Retinal pigment epithelial cell (primary cell): ENCODE results near the gene ATRIP.
A peak's percentile ranks its signal among the peaks of the same experiment; 100 is the strongest.

Experiments used
- DNase-seq: peaks from one replicate; pipeline ENCODE4 v3.0.0-alpha.2; 2010; ENCODE audit warnings: low read depth
- H3K4me3 ChIP-seq: 2 replicates; pipeline ENCODE4 v1.5.1; 2011; ENCODE audit warnings: mild to moderate bottlenecking, low read length, control low read depth, moderate library complexity
- CTCF ChIP-seq: conservative IDR thresholded peaks from 2 replicates; pipeline ENCODE4 v1.5.1; 2011; ENCODE audit warnings: low read depth, low read length, control low read depth, inconsistent platforms

The ATRIP gene

DNA sequence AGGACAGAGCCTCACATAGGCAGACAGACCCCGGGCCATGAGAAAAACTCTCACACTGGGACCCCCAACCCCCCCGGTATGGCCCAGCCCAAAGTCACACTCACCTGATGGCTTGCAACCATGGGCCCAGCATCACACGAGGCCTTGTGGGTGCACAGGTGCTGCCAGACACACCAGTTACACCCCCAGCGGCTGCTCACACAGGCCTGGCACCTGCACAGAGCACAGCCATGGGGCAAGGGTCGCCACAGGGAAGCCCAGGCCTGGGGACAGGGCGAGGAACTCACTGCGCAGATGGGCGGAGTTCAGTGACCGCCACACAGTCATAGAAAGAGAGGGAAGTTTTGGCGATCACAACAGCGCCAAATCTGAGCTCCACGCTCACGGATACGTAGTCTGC, 26.0 kb upstream of the ATRIP start:
- no peak overlapping the region for H3K4me3 ChIP-seq
- DNase-seq: no peak
- TF ChIP-seq CTCF: no peak

DNA sequence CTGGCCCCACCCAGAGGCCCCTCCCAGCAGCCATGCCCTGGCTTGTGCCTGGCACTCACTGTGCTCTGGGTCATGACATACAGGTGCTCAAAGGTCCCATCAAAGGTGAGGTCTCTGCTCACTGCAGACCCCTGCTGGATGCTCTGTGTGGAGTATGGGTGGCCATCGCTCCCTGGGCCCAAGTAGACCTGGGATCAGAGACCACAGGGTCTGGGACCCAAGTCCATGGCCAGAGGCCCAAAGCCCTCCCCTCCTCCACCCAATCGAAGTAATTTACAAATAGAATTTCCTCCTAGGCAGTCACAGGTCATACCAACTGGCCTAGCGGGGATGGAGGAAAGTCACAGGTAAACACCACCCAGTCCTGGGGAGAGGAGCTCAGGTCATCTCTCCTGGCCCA, 24.3 kb upstream of the ATRIP start:
- TF ChIP-seq CTCF: peak; percentile 24
- no peak for DNase-seq
- no peak overlapping the region for H3K4me3 ChIP-seq

DNA sequence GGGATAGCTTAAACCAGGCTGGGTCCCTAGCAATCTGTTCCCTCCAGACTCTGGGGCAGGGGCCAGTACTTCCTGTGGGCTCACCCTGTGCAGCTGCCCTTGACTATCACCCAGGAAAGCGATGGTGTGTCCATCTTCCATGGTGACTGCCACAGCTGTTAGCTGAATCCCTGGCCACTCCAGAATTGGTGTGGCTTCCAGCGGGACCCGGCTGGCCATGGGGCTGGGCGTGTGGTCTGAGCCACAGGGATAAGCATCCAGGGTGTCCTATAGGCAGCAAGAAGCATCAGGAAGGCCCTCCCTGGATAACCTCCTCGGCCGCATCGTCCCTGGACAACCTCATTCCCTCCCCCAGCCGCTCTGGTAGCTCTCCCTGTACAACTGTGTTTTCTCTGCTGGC, 23.9 kb upstream of the ATRIP start:
- H3K4me3 ChIP-seq: no peak overlapping the region
- TF ChIP-seq CTCF: no peak
- no peak for DNase-seq

DNA sequence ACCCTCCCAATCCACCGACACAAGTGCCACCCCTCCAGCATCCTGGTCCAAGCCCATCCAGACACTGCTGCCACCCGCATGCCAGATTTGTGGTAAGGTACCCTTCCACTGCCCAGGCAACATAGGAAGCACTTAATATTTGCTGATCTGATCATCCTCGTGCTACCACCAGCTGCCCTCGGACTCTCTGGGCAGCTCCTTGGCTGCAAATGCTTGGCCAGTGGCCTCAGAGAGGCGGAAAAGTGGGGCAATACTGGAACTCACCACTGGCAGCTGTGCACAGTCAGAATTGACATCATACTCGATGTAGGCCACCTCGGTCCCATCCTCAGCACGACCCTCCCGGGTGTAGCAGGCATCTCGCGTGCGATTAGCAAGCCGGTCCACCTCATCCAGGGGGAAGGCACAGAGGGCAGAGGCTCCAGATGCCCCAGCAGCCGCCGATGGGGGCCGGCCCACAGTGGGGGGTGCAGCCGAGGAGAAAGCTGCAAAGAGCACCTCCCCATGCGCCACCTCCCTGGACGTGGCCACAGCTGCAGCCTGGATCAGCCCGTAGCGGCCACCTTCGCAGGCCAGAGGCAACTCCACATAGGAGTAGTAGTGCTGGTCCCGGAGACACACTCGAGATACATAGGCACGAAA, 23.2 kb upstream of the ATRIP start:
- no peak overlapping the region for H3K4me3 ChIP-seq

DNA sequence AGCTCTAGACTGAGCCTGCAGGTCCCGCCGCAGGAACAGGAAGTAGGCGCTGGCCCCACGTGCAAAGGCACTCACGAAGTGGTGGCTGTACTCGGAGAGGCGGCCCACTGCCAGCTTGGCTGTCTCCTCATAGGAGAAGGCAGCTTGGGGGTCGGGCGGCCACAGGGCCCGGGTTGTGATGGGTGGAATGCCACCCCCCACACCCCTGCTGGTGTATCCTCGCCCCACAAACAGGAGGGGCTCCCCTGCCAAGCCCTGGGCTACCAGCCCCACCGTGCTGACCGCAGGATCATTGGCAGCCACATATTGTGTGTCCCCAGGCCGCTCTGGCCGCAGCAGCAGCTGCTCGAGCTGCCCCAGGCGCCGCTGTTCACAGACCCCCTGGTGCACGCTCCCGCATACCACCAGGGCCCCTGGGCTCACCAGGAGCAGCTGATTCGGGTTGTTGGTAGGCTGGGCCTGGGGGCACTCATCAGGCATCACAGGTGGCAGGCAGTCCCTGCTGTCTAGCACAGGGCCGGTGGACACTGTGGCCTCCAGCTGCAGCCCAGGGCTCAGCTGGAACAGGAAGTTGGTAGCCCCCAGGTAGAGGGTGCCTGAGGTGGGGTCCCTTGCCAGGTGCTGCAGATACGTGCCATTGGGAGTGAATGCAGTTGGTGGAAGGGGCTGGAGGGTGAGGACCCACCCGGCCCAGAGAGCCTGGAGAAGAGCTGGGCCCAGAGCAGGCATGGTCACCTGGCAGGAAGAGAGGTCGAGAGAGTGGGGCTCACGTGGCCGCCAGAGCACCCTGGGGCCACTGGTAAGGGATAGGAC, 22.4 kb upstream of the ATRIP start:
- no peak overlapping the region for H3K4me3 ChIP-seq
- no peak for DNase-seq
- no peak for TF ChIP-seq CTCF

More for the DNA sequence above, 23.2 kb upstream of the ATRIP start:
- DNase-seq: no peak
- no peak for TF ChIP-seq CTCF

DNA sequence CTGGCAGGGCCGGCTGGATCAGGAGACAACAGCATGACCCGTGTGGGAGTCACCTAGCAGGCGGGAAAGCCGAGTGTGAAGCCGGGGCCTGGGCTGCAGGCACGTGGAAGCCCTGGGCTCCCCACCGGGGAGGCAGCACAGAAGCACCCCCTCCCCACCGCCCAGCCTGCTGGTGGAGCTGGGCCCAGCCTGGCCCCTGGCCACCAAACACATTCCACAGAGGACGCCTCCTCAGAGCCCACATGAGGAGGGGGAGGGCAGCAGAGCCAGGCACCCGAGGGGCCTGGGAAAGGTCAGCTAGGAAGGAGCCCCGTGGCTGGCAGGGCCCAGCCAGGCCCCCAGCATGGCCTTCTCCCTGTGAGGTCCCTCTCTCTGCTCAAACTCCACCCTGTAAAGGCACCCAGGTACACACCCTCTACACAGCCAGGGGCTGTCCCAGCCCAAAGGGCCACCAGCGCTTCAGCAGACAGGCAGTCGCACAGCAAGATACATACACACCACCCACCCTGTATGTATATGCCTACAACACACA, 21.2 kb upstream of the ATRIP start:
- peak; percentile 78 for DNase-seq
- TF ChIP-seq CTCF: no peak
- H3K4me3 ChIP-seq: peak overlapping the region; percentile 69

GRCh38 chr3:48426401-48426909, 20.1 kb upstream of the ATRIP start:
- H3K4me3 ChIP-seq: peak overlapping the region; percentile 69
- TF ChIP-seq CTCF: no peak
- no peak for DNase-seq
